IMR-90 (cell line): ENCODE results near the gene SGK1.

Source experiments
- MAFK ChIP-seq: IDR thresholded peaks from 2 replicates; pipeline ENCODE4 v1.6.1; 2012; ENCODE audit warnings: low read depth, low read length, improper control_type of control experiment
- MXI1 ChIP-seq: IDR thresholded peaks from 2 replicates; pipeline ENCODE4 v1.6.1; 2012; ENCODE audit warnings: low read depth, mild to moderate bottlenecking, low read length, moderate library complexity, borderline replicate concordance
- POLR2A ChIP-seq: IDR thresholded peaks from 2 replicates; pipeline ENCODE4 v1.6.1; 2012; ENCODE audit warnings: mild to moderate bottlenecking, low read depth, low read length
- RAD21 ChIP-seq: IDR thresholded peaks from 2 replicates; pipeline ENCODE4 v1.6.1; 2012; ENCODE audit warnings: low read length, improper control_type of control experiment
- RFX5 ChIP-seq: IDR thresholded peaks from 2 replicates; pipeline ENCODE4 v1.8.0; 2012; ENCODE audit warnings: low read depth, mild to moderate bottlenecking, low read length, moderate library complexity
- TF ChIP-seq, protein P1 (sequence below): conservative IDR thresholded peaks from 2 replicates; pipeline ENCODE4 v1.5.1; 2012; ENCODE audit warnings: mild to moderate bottlenecking, low read depth, low read length, improper control_type of control experiment

DNA sequence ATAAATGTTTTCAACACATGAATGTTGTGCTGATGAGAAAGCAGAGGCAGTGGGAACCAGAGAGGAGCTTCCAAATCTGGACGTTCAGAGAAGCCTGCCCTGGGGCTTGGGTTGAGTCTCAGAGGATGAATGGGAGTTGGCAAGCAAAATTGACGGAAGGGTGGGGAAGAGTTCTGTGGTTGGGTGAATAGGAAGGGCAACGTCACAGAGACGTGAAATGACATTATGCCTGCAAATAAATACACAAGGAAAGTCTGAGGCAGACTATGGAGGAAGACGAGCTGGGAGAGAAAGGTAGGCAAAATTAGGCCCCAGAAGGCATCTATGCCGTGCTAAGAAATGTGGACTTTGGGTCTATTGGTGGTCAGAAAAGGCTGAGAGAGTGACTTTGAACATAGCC lies 25.2 kb upstream of the SGK1 start:
- TF ChIP-seq, protein P1, sequence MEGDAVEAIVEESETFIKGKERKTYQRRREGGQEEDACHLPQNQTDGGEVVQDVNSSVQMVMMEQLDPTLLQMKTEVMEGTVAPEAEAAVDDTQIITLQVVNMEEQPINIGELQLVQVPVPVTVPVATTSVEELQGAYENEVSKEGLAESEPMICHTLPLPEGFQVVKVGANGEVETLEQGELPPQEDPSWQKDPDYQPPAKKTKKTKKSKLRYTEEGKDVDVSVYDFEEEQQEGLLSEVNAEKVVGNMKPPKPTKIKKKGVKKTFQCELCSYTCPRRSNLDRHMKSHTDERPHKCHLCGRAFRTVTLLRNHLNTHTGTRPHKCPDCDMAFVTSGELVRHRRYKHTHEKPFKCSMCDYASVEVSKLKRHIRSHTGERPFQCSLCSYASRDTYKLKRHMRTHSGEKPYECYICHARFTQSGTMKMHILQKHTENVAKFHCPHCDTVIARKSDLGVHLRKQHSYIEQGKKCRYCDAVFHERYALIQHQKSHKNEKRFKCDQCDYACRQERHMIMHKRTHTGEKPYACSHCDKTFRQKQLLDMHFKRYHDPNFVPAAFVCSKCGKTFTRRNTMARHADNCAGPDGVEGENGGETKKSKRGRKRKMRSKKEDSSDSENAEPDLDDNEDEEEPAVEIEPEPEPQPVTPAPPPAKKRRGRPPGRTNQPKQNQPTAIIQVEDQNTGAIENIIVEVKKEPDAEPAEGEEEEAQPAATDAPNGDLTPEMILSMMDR: no peak
- TF ChIP-seq RAD21: no peak
- no peak for TF ChIP-seq MAFK
- TF ChIP-seq MXI1: no peak
- TF ChIP-seq RFX5: no peak
- no peak for TF ChIP-seq POLR2A
